VCaP (cell line): ENCODE results near the gene GSG1L.

Source experiments
- H3K27ac ChIP-seq: fragments of 450-650 bp; 2 replicates; pipeline ENCODE4 v1.5.1; 2017
- TF ChIP-seq, protein P1 (sequence below): fragments of 450-650 bp; conservative IDR thresholded peaks from 2 replicates; pipeline ENCODE4 v1.5.1; 2017; ENCODE audit warnings: mild to moderate bottlenecking, moderate library complexity

The GSG1L gene

DNA sequence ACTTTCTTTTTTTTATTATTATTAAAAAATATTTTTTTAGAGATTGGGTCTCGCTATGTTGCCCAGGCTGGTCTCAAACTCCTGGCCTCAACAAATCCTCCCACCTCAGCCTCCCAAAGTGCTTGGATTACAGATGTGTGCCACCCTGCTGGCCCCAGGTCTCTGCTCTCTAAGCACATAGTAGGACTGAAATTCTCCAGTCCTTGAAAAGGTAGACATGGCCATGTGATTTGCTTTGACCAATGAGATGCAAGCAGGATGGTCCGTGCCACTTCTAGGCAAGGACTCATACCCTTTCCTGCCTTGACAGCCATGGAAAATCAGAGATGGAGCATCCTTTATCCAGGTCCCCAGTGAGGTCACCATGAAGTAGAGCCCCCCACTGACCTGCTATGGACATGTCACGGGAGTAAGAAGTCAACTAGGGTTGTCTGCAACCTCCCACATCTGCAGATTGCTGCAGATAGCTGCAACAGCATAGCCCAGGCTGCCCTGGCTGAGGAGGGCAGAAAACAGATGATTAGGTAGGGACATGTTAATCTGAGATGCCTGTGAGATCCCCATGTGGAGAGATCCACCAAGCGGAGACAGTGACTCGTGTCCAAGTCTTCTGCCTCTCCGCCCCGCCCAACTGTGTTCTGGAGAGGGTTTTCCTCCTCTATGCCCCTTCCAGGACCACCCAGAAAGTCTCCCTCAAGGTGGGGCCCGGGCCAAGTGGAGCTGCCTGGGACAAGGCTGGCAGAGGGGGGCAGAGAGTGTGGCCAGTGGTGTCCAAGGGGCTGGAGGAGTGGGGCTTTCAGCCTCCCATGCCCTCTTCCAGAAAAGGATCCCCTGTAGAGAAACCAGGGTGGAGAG lies 11.0 kb downstream of the GSG1L start:
- TF ChIP-seq, protein P1, sequence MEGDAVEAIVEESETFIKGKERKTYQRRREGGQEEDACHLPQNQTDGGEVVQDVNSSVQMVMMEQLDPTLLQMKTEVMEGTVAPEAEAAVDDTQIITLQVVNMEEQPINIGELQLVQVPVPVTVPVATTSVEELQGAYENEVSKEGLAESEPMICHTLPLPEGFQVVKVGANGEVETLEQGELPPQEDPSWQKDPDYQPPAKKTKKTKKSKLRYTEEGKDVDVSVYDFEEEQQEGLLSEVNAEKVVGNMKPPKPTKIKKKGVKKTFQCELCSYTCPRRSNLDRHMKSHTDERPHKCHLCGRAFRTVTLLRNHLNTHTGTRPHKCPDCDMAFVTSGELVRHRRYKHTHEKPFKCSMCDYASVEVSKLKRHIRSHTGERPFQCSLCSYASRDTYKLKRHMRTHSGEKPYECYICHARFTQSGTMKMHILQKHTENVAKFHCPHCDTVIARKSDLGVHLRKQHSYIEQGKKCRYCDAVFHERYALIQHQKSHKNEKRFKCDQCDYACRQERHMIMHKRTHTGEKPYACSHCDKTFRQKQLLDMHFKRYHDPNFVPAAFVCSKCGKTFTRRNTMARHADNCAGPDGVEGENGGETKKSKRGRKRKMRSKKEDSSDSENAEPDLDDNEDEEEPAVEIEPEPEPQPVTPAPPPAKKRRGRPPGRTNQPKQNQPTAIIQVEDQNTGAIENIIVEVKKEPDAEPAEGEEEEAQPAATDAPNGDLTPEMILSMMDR = no peak
- no peak overlapping the region for H3K27ac ChIP-seq

DNA sequence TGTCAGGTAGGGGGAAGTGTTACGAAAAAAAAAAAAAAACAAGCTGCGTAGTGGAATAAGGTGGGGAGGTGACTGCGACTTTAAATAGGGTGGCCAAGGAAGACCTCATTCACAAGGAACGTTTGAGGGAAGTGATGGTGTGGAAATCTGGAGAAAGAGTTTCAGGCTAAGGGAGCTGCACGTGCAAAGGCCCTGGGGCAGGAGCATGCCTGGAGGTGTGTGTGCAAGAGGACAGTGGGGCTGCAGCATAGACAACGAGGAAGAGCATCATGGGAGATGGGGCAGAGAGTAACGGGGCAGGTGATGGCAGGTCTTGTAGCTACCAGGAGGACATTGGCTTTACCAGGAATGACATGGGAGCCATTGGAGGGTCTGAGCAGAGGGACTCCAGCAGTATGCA lies 12.0 kb downstream of the GSG1L start:
- H3K27ac ChIP-seq = no peak overlapping the region
- TF ChIP-seq, protein P1 = no peak

DNA sequence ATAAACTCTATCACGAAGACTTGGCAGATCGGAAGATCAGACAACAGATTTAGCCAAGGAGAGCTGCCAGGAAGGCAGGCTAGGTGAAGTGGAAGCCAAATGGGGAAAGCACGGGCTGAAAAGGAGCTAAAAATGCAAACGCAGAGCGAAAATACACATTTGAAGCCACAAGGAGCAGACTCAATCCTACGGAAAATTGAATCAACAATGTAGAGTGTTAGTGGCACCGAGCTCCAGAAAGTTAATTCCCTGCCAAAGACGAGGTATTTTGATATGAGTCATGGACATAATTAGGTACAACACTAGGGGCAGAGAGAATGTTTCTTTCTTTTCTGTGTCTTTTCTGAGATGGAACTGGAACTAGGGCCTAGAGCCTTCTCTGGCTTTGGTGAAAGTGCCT lies 20.7 kb downstream of the GSG1L start:
- TF ChIP-seq, protein P1 = no peak
- H3K27ac ChIP-seq = no peak overlapping the region

DNA sequence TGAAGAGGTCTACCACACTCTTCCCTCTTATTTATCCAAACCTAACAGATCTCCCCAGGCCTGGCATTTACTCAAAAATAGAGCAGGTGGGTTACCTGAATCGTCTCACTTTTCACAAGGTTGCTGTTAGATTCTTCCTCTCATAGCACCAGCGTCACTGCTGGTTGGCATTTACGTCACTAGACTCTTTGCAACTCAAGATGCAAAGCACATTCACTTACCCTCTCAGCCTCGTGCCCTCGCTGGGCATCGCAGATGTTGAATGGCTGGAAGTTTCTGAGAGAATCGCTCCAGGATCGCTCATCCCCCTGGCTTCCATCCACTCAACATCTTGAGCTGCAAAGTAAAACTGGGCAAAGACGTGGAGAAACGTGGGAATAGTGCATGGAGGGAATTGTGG lies 21.9 kb downstream of the GSG1L start:
- TF ChIP-seq, protein P1 = no peak
- H3K27ac ChIP-seq = no peak overlapping the region

DNA sequence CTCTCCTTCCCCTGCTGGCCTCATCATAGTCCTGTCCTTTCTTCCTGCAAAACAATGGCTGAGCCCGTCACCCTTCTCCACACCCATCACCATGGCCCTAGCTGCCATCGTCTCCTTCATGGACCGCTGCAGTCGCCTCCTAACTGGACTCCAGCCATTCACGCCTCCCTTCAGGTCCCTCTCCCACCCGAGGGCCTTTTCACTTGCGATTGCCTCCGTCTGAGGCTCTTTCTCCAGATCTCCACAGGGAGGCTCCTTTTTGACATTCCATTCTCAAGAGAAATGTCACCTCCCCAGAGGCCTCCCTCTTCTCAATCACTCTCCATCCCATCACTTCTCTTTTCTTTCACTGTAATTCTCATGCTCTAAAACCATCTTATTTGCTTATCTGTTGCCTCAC lies 23.5 kb downstream of the GSG1L start:
- TF ChIP-seq, protein P1 = no peak
- H3K27ac ChIP-seq = no peak overlapping the region

DNA sequence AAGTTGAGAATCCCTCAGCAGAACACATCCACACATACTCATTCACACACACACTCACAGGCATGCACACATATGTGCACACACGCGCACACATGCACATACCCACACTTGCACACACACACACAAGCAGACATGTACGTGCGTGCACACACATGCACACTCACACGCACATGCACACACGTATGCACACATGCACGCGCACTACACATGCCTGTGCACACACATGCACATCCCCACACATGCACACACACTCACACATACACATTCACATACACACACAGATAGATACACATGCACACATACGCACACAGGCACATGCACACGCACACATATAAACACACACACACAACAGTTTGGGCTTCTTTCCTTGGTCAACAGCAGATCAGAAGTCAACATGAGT lies 24.0 kb downstream of the GSG1L start:
- TF ChIP-seq, protein P1 = no peak
- no peak overlapping the region for H3K27ac ChIP-seq

DNA sequence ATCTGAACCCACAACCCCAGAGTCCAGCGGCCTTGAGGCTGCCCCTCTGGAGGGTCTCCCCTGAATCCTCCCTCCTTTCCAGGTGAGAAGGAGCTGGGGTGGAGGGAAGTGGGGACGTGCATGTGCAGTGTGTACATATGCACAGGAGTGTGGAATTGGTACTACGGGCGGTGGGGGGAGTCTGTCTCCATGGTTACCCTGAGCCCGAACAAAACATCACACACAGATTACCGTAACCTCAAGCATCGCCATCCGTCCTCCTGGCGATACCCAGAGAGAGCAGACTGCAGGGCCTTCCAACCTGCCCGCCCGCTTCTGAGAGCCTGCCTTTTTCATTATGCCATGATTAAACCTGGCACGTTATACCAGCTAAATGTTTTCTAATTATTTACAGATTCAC lies 25.1 kb downstream of the GSG1L start:
- TF ChIP-seq, protein P1 = no peak
- no peak overlapping the region for H3K27ac ChIP-seq
